ENCODE data around the gene GATA5.

The GATA5 gene

DNA sequence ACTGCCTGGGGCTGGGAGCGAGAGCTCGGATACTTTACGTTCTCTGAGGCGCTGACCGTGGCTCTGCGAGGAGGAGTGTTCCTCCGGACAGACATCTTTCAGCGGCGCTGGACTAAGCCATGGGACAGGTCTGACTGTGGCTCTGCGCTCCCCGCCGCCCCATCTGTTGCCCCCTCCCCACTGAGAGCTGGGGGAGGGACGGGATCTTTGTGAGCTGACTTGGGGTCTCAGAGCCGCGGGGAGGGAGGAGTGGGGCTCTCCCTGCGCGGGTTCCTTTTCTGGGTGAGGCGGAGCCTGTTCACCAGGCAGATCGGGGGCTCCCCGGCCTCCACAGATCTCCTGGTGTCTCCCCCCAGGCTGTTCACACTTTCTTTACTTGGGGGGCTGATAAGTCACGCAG lies 11.3 kb upstream of the GATA5 start:
- DNase-seq = no peak

GRCh38 chr20:62486484-62486883 lies 10.7 kb upstream of the GATA5 start:
- DNase-seq = no peak

DNA sequence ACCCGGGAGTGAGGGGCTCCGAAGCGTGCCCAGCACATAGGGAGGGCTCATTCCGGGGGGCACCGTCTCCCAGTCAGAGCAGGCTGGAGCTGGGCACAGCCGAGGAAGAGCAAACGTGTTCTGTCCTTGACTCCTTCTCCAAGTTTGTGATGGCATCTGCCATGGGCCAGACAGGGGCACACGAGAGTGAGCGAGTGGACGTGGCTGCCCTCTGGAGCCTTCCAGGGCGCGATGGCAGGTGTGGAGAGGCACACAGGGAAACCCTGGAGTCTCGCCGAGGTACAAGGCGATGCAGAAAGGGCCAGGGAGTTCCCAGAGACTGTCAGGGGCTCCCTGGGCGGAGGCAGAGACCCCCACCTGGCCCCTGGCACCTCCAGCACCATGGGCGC lies 9.9 kb upstream of the GATA5 start:
- no peak for DNase-seq

- no peak for DNase-seq
These were observed 9.4 kb upstream of the GATA5 start for GRCh38 chr20:62485062-62485700.

DNA sequence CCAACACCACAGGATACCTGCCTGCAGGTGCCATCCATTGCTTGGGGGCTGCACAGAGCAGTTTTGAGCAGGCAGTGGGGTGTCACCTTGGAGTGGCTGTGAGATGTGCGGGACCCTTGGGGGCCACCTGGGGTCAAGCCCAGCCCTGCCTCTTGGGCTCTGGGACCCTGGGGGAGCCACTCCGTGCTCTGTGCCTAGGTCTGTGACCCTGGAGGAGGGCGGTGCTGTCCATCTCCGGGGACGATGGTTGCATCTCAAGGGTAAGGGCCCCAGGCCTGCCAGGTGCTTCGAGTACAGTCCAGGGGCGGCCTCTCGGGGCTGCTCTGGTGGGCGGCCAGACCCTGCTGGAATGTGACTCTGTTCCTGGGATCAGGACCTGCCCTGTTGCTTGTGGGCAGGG lies 8.7 kb upstream of the GATA5 start:
- no peak for DNase-seq

DNA sequence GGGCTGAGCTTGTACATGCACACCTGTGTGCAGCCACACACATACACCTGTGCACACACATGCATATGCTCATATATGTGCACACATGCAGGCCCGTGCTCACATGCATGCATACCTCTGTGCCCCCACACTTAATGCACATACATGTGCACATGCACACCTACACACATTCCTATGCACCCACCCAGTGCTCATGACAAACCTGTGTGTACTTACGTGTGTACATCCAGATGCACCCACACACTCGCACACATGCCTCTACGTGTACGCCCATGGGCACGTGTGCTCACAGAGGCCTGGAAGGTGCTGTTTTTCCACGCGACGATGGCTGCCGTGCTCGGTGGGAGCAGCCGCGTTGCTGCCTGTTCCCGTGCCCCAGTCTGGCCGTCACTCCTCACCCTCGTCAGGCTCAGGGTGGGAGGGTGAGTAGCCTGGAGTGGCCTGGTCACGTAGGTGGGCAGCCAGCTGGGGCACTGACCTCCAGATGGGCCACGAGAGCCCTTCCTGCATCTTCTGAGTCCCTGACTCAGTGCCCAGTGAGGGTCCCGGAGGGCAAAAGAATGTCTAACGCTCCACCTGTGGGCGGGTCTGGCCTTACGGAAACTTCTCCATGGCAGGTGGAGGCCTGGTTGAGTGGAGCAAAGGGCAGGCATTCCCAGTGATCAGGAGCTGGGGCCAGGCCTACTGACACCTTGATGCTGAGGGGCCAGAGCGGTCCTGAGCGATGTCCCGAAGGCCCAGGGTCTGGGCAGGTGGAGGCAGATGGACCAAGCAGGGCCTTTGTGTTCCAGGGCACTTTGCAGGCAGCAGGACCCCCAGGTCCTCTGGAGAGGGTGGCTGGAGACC lies 8.0 kb upstream of the GATA5 start:
- no peak for DNase-seq

- no peak for DNase-seq
These were observed 7.2 kb upstream of the GATA5 start for GRCh38 chr20:62482974-62483373.

DNA sequence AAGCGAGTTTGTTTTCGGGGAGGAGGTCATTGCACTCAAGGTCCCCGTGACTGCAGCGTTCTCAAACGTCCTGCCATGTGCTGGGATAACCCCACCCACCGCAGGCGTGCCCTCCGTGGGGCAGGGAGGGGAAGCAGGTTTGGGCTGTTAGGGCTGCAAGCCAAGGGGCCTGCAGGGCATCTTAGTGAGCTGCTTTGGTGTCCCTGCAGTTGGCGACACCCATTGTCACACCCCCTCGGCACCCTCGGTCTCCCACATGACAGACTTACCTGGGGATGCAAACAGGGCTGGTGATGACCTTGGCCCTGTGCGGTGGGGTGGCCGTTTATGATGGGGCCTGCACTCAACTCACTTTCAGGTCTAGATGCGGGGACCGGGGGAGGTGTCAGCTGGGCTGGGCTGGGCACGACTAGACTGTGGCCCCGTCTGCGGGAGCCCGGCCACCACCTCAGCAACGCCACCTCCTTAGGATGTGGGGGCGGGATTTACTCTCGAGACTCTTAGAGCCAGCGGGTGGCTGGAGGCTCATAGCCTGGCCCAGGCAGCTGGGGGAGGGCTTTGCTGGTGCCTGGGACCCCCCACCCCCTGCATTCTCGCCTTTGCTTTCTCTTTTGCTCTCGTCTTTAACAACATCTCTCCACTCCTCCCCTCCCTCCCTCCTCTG lies 6.5 kb upstream of the GATA5 start:
- DNase-seq = no peak

DNA sequence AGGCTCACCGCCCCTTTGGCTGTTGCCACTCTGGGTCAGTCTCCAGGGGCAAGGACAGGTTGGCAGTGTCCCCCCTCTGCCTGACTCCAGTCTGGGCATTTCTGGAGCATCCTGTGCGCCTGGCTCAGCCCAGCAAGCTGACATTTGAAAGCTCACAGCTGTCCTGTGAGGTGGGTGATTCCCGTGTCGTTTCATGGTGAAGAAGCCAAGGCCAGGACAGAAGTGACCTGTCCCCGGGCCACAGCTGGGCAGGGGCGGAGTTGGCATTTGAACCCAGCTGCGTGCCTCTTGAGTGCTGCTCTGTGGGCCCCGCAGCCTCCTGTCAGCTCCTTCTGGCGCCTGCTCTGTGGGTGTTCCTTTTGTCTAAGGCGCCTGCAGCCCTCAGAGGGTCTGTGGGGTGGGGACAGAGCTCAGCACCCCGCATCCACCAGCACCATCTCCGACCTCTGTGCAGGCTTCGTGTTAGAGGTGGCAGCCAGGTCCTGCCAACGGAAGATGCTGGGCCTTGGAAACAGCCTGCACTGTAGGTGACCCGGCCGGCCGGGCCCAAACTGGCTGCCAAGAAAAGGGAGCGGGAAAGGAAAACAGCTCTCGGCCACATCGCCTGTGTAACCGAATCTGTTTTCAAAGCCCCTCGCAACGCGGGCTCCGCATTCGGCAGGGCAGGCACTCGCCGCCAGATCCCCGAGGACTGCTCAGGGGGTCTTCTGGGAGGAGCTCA lies 5.8 kb upstream of the GATA5 start:
- no peak for DNase-seq

DNA sequence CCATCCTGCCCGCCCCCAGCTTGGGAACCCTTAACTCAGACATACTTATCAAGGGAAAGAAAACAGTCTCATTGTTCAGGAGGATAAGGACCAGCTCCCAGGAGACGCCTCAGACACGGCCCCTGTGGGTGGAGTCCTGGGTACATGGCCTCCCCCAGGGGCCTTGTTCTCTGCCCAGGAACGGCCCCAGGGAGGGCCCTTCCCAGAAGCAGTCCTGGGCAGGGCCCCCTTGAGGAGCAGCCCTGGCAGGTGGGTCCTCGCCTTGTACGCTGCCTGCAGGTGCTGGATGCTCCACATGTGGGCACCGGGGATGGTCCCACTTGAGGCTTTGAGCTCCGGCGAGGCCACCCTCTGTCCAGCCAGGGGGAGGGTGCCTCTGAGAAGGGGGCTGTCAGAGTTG lies 4.5 kb upstream of the GATA5 start:
- DNase-seq = no peak

DNA sequence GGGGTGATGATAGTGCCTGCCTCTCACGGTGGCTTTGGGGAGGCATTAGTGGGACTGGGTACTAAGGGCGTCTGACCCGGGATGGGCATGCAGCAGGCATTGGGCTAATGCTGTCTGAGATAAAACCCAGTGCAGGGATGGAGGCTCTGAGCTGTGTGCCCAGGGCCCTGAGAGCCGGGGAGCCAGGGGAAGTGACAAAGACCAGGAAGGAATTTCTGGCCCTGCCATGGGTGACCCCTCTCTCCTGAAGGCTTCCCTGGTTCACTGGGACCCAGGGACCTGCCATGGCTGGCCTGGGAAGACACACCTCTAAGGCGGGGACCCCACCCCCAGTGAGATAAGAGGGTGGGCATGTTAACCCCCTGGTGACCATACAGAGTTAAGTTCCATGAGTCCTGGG lies 3.9 kb upstream of the GATA5 start:
- DNase-seq = no peak

DNA sequence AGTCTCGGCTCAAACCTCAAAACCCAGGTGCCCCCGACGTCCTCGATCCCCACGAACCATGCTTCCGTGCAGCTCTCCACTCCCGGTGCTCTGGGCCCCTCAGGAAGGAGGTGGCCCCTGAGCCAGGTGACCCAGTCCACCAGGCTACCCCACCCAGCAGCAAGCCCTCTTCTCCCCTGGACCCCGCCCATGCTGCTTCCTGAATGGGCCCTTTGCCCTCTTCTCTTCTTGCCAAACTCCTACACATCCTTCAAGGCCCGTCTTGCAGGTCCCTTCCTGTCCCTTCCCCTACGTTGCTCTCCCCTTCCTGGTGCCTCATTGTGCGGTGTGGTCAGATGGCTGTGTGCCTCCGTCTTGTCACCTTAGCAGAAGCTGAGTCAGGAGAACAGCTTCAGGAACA lies 3.4 kb upstream of the GATA5 start:
- no peak for DNase-seq

DNA sequence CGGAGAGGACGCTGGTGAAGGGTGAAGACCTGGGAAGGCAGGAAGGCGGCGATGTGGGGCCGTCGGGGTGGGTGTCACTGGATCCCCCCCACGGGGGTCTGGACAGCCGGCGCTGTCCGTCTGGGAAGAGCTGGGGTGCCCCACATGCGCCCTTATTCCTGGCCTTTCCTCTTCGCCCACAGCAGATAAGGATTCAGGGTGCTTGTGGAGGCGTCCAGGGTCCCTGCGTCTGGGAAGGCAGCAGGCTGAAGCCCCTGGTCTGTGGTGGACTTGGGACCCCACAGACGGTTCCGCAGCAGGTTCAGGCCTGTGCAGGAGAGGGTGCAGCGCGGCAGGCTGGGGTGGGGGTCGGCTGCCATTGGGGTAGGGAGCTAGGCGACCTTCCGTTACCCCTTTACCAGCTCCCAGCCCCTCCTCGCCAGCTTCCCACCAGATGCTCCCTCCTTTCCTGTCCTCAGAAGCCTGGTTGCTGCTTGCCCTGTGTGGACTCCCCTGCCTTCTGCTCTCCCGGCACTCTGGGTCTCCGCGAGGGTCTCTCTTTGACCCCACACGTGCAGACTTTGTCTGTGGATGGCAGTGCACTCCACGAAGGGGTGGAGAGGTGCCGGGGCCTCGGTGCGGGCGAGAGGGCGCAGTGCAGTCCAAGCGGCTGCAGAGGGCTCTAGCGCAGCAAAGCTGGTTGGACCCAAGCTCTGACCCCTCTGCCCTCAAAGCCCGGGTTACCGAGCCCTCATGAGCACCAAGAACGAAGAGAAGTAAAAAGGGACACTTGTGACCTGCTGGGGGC lies 2.1 kb upstream of the GATA5 start:
- DNase-seq = no peak

- DNase-seq = no peak
These were observed 452 bp upstream of the GATA5 start for GRCh38 chr20:62476056-62476838.

DNA sequence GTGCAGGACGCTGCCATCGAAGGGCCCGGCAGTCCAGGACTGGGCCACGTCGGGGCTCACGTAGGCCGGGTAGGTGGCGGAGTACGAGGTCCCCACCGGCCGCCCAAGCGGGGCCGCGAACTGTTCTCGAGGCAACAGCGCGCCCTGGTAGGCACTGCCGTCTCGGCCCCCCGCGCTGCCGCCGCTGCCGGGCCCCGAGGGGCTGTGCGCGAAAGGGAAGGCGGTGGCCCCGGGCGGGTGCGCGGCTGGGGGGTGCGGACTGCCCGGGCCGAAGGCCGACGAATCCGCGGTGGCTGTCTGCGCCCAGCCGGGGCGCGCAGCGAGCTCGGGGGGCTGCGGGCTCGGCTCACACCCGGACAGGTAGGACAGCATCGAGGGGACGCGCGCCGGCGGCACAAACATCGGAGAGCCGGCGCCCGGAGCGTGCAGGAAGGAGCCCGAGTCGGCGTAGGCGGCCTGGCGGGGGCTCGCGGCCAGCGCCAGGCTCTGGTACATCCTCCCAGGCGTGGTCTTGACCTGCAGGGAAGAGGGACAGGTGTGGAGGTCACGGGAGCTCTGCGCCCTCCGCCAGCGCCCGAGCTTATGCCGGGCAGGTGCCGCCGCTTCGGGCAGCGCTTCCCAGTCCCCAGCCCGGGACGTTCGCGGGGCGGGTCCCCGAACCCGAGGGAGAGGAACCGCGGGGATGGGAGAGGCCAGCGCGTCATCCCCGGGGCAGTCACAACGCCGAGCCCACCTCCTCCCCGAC lies 596 bp downstream of the GATA5 start:
- DNase-seq = no peak

- no peak for DNase-seq
These were observed 1.2 kb downstream of the GATA5 start for GRCh38 chr20:62474604-62475026.

GRCh38 chr20:62473717-62474603 lies 1.8 kb downstream of the GATA5 start:
- DNase-seq = no peak

DNA sequence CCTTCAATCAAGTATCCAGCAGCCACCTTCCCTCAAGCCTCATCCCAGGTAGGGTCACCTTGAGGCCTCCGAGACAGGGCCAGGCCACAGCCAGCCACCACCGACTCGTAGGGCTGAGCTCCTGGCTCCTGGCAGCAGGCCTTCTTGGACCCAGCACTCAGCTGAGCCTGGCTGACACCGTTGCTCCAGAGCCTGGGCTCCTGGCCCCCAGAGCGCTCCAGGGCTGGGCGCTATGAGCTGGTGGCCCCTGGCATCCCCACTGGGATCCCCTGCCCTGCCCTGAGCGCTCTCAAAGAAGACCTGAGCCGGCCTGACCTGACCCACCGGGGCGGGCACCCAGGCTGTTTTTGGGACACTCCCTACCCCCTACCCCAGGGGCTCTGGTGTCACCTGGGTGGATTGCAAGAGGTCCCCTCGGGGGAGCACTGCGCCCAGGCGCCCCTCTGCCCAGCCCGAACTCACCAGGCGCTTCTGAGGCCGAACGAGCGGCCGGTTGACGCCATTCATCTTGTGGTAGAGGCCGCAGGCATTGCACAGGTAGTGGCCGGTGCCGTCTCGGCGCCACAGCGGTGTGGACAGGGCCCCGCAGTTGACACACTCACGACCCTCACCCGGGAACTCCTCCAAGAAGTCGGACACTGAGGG lies 2.7 kb downstream of the GATA5 start:
- DNase-seq = no peak

Data from activated CD4-positive, alpha-beta T cell treated with anti-CD3 and anti-CD28 coated beads, Interleukin-2, amount 50 U/mL, for 4 hours (primary cell).